ENCODE results near the gene POLR2E. TPM values are rescaled to one million over a fixed set of nuclear protein-coding genes. Genes with fewer than 3 reads are reported as not detected.

Gene POLR2E
- total RNA-seq, 2 donors from 2014 or later, result 225 to 254 TPM

DNA sequence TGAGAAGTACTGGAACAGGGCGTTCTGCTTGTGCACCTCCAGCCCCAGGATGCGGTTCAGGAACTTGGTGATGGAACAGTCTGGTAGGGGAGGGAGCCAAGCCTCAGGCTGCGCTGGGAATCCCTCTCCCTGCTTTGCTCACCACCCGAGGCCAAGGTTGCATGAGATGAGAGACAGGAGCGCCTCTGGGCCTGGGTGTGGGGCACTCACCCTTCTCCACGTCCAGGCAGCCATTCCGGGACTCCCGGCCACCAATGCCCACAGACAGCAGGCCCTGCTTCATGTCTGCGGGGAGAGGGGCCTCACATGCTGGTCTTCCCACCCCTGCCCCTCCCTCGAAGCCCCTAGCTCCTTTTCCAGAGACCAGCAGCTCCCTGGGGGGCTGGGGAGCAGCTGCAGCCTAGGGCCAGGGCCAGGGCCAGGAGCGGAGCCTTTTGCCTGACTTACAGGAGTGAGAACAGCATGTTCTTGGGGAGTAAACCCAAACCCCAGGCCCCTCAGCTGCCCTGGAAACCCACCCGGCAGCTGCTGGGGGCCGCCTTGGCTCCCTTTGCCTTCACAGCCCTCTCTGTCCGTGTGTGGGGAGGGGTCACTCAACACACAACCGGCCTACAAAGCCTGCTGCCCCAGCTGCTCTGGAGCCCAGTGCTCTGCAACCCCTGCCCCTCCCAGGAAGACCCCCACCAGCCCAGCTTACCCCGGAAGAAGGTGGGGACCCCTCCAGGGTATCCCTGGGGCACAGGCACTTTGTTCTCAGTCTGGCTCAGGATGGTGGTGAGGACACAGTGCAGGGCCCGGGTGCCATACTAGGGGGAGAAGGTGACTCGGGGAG is 15.8 kb upstream of the POLR2E start:
- WGBS, 2 experiments (ENCODE audit: insufficient coverage in 1 of 2, insufficient read length in 1 of 2), result 85 to 91% methylated on average over 5 to 16 of the region's 18 CpGs
- H3K27ac Mint-ChIP-seq, result no peak overlapping the region
- Histone ChIP-seq H3K4me3 (ENCODE audit: low read length) (no peak overlapping the region), H3K27ac (ENCODE audit: low read depth, low read length) (peak overlapping the region; percentile 24), H3K4me1 (ENCODE audit: control insufficient read depth, insufficient read depth, low read length) (no peaks in the 10 kb centered on the region), H3K9me3 (ENCODE audit: control insufficient read depth, low read length) (no peaks in the 10 kb centered on the region), H3K36me3 (ENCODE audit: control insufficient read depth, insufficient read depth, low read length) (peaks cover 24% of the 10 kb centered on the region), H3K27me3 (ENCODE audit: control insufficient read depth, insufficient read depth, low read length, poor library complexity, severe bottlenecking) (no peaks in the 10 kb centered on the region), H3K9ac (ENCODE audit: extremely low read depth, low read length, poor library complexity, severe bottlenecking) (no peak overlapping the region)
- TF ChIP-seq, protein P1, sequence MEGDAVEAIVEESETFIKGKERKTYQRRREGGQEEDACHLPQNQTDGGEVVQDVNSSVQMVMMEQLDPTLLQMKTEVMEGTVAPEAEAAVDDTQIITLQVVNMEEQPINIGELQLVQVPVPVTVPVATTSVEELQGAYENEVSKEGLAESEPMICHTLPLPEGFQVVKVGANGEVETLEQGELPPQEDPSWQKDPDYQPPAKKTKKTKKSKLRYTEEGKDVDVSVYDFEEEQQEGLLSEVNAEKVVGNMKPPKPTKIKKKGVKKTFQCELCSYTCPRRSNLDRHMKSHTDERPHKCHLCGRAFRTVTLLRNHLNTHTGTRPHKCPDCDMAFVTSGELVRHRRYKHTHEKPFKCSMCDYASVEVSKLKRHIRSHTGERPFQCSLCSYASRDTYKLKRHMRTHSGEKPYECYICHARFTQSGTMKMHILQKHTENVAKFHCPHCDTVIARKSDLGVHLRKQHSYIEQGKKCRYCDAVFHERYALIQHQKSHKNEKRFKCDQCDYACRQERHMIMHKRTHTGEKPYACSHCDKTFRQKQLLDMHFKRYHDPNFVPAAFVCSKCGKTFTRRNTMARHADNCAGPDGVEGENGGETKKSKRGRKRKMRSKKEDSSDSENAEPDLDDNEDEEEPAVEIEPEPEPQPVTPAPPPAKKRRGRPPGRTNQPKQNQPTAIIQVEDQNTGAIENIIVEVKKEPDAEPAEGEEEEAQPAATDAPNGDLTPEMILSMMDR (conservative IDR thresholded peaks at IDR 0.05), result no peak
- H3K4me1 Mint-ChIP-seq, result peaks cover 1% of the 10 kb centered on the region
- no peak for DNase-seq
- no peaks in the 10 kb centered on the region for H3K9me3 Mint-ChIP-seq
- no peaks in the 10 kb centered on the region for H3K27me3 Mint-ChIP-seq (ENCODE audit: insufficient read depth)
- H3K4me3 Mint-ChIP-seq, result no peak overlapping the region
- peaks cover 5% of the 10 kb centered on the region for H3K36me3 Mint-ChIP-seq (ENCODE audit: low read depth)

DNA sequence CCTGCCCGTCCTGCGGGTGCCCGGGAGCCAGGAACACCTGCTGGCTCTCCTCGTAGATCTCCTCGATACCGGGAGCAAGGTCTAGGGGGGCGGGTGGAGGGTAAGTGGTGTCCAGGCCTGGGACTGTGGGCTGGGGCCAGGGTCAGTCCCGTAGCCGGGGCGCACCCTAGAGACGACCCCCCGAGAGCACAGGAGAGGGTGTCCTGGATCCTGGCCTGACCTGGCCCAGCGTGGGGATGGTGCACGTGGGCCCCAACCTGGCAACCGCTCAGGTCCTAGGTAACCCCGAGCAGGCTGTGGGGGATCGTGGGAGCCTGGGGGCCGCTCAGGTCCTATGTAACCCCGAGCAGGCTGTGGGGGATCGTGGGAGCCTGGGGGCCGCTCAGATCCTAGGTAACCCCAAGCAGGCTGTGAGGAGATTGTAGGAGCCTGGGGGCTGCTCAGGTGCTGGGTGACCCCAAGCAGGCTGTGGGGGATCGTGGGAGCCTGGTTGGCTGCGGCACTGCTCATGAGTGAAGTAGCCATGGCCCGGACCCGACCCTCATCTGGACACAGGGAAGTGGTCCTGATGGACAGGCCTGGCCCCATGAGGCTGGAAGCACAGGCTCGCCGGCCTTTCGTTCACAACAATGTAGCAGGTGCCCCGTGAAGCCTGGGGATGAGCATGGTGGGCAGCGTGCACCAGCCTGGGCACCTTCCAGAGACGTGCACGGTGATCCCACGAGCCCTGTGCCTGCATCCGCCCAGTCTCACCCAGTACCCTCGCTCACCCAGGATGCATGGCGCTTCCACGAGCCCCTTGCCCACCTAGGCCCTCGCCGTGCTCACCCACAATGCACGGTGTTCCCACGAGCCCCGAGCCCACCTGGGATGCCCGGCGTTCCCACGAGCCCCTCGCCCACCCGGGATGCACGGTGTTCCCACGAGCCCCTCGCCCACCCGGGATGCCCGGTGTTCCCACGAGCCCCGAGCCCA is 14.8 kb upstream of the POLR2E start:
- H3K4me1 ChIP-seq (ENCODE audit: control insufficient read depth, insufficient read depth, low read length), result no peaks in the 10 kb centered on the region
- no peaks in the 10 kb centered on the region for H3K27me3 ChIP-seq (ENCODE audit: control insufficient read depth, insufficient read depth, low read length, poor library complexity, severe bottlenecking)
- WGBS, 2 experiments (ENCODE audit: insufficient coverage in 1 of 2, insufficient read length in 1 of 2), result 94 to 97% methylated on average over 28 to 54 of the region's 54 CpGs
- H3K27ac ChIP-seq (ENCODE audit: low read depth, low read length), result no peak overlapping the region
- no peaks in the 10 kb centered on the region for H3K9me3 ChIP-seq (ENCODE audit: control insufficient read depth, low read length)
- H3K36me3 ChIP-seq (ENCODE audit: control insufficient read depth, insufficient read depth, low read length), result peaks cover 26% of the 10 kb centered on the region
- Mint-ChIP-seq H3K36me3 (ENCODE audit: low read depth) (peaks cover 7% of the 10 kb centered on the region), H3K9me3 (no peaks in the 10 kb centered on the region), H3K27me3 (ENCODE audit: insufficient read depth) (no peaks in the 10 kb centered on the region), H3K27ac (no peak overlapping the region), H3K4me1 (peaks cover 1% of the 10 kb centered on the region), H3K4me3 (no peak overlapping the region)
- H3K9ac ChIP-seq (ENCODE audit: extremely low read depth, low read length, poor library complexity, severe bottlenecking), result no peak overlapping the region
- TF ChIP-seq, protein P1 (conservative IDR thresholded peaks at IDR 0.05), result no peak
- H3K4me3 ChIP-seq (ENCODE audit: low read length), result no peak overlapping the region
- DNase-seq, result no peak

DNA sequence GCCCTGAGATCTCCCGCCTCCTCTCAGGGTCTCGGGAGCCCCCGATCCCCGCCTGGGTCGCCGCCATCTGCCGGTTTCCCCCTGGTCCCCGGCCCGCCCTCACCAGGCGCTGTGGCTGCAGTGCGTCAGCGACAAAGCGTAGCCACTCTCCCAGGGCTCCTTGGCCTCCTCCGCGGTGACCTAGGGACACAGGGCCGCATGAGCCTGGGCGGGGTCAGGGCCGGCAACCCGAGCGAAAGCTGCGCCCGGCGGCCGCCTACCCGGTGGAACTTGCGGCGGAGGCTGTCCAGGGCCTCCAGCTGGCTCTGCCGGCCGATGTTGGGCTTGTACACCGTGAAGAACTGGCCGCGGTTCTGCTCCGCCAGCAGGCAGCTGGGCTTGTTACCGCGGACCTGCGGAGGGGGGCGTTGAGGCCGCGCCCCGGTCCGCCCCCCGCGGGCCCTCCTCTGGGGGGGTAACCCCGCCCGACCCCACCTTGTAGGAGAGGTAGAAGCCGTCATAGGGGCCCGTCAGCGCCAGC is 13.9 kb upstream of the POLR2E start:
- Mint-ChIP-seq H3K9me3 (no peaks in the 10 kb centered on the region), H3K4me3 (no peak overlapping the region), H3K27me3 (ENCODE audit: insufficient read depth) (no peaks in the 10 kb centered on the region), H3K4me1 (peaks cover 1% of the 10 kb centered on the region), H3K27ac (no peak overlapping the region), H3K36me3 (ENCODE audit: low read depth) (peaks cover 7% of the 10 kb centered on the region)
- WGBS, 2 experiments (ENCODE audit: insufficient coverage in 1 of 2, insufficient read length in 1 of 2), result 95 to 96% methylated on average over 33 to 48 of the region's 48 CpGs
- H3K9ac ChIP-seq (ENCODE audit: extremely low read depth, low read length, poor library complexity, severe bottlenecking), result no peak overlapping the region
- no peak for DNase-seq
- no peaks in the 10 kb centered on the region for H3K27me3 ChIP-seq (ENCODE audit: control insufficient read depth, insufficient read depth, low read length, poor library complexity, severe bottlenecking)
- no peaks in the 10 kb centered on the region for H3K9me3 ChIP-seq (ENCODE audit: control insufficient read depth, low read length)
- H3K4me1 ChIP-seq (ENCODE audit: control insufficient read depth, insufficient read depth, low read length), result no peaks in the 10 kb centered on the region
- no peak overlapping the region for H3K4me3 ChIP-seq (ENCODE audit: low read length)
- TF ChIP-seq, protein P1 (conservative IDR thresholded peaks at IDR 0.05), result no peak
- no peak overlapping the region for H3K27ac ChIP-seq (ENCODE audit: low read depth, low read length)
- H3K36me3 ChIP-seq (ENCODE audit: control insufficient read depth, insufficient read depth, low read length), result peaks cover 26% of the 10 kb centered on the region

Measured in endodermal cell (in vitro differentiated cells).